Neural cell (in vitro differentiated cells): ENCODE data around the gene CDC5L. TPM values are rescaled to one million over a fixed set of nuclear protein-coding genes. Genes with fewer than 3 reads are reported as not detected.

ENCODE experiments used
- H2AFZ ChIP-seq: fragments of 200-600, 300-800 bp; sonication (generic), shearing (Covaris generic); 2 replicates; pipeline ENCODE4 v1.6.0; 2014; ENCODE audit warnings: low read depth, mild to moderate bottlenecking, antibody characterized with exemption, low read length, moderate library complexity
- H3F3A ChIP-seq: fragments of 200-600 bp; shearing (Covaris generic); 2 replicates; pipeline ENCODE4 v1.6.1; 2016; ENCODE audit warnings: mild to moderate bottlenecking, moderate library complexity, mixed read lengths, antibody characterized with exemption, low read length; ENCODE audit not compliant: insufficient read depth, poor library complexity, severe bottlenecking
- H3K27ac ChIP-seq: fragments of 200-600, 300-800 bp; sonication (generic), shearing (Covaris generic); 2 replicates; pipeline ENCODE4 v1.5.1; 2014; ENCODE audit warnings: mild to moderate bottlenecking, low read length, moderate library complexity
- H3K27me3 ChIP-seq: fragments of 300-800, 200-600 bp; sonication (generic), shearing (Covaris generic); 2 replicates; pipeline ENCODE4 v1.6.0; 2014; ENCODE audit warnings: mild to moderate bottlenecking, low read depth, low read length, moderate library complexity; ENCODE audit not compliant: insufficient read depth
- H3K36me3 ChIP-seq: fragments of 300-800, 200-600 bp; sonication (generic), shearing (Covaris generic); 2 replicates; pipeline ENCODE4 v1.5.1; 2014; ENCODE audit warnings: mild to moderate bottlenecking, antibody characterized with exemption, low read length, moderate library complexity; ENCODE audit not compliant: insufficient read depth
- H3K4me2 ChIP-seq: fragments of 300-800, 200-600 bp; sonication (generic), shearing (Covaris generic); 2 replicates; pipeline ENCODE4 v1.6.0; 2014; ENCODE audit warnings: mild to moderate bottlenecking, low read length
- H3K4me3 ChIP-seq: fragments of 300-800, 200-600 bp; sonication (generic), shearing (Covaris generic); 2 replicates; pipeline ENCODE4 v1.5.1; 2014; ENCODE audit warnings: mild to moderate bottlenecking, low read length, moderate library complexity
- H3K79me2 ChIP-seq: fragments of 200-600 bp; shearing (Covaris generic); replicated peaks from 2 replicates; pipeline ENCODE4 v1.6.0; 2014; ENCODE audit warnings: mild to moderate bottlenecking, low read length, moderate library complexity; ENCODE audit not compliant: insufficient read depth
- H3K9ac ChIP-seq: fragments of 300-800, 200-600 bp; sonication (generic), shearing (Covaris generic); 2 replicates; pipeline ENCODE4 v1.6.1; 2016; ENCODE audit warnings: mild to moderate bottlenecking, low read length, mixed read lengths
- H3K9me2 ChIP-seq: fragments of 200-600 bp; shearing (Covaris generic); 2 replicates; pipeline ENCODE4 v1.6.1; 2016; ENCODE audit warnings: mild to moderate bottlenecking, low read length, mixed read lengths; ENCODE audit not compliant: insufficient read depth
- H3K9me3 ChIP-seq: fragments of 200-600, 300-800 bp; sonication (generic), shearing (Covaris generic); 2 replicates; pipeline ENCODE4 v1.6.1; 2016; ENCODE audit warnings: mild to moderate bottlenecking, mixed run types, low read length, moderate library complexity, mixed read lengths
- H4K20me1 ChIP-seq: fragments of 200-600 bp; shearing (Covaris generic); 2 replicates; pipeline ENCODE4 v1.6.1; 2016; ENCODE audit warnings: mild to moderate bottlenecking, mixed run types; ENCODE audit not compliant: insufficient read depth
- CTCF ChIP-seq: fragments of 450-650 bp; IDR thresholded peaks from 2 replicates; pipeline ENCODE4 v1.5.1; 2014; ENCODE audit warnings: antibody characterized with exemption, mild to moderate bottlenecking, moderate library complexity; ENCODE audit not compliant: poor library complexity, severe bottlenecking
- EP300 ChIP-seq: fragments of 450-650 bp; conservative IDR thresholded peaks from 2 replicates; pipeline ENCODE4 v1.6.1; 2014; ENCODE audit warnings: antibody characterized with exemption, mild to moderate bottlenecking, moderate library complexity; ENCODE audit not compliant: poor library complexity, severe bottlenecking
- EZH2 ChIP-seq: fragments of 200-600, 300-800 bp; shearing (Covaris generic), sonication (generic); IDR thresholded peaks from 2 replicates; pipeline ENCODE4 v1.6.1; 2014; ENCODE audit warnings: antibody characterized with exemption, low read length, borderline replicate concordance, mild to moderate bottlenecking; ENCODE audit not compliant: insufficient read depth, poor library complexity, severe bottlenecking
- MXI1 ChIP-seq: fragments of 450-650 bp; conservative IDR thresholded peaks from 2 replicates; pipeline ENCODE4 v1.6.1; 2014; ENCODE audit warnings: antibody characterized with exemption, mild to moderate bottlenecking; ENCODE audit not compliant: poor library complexity, severe bottlenecking
- POLR2AphosphoS5 ChIP-seq: IDR thresholded peaks from 2 replicates; pipeline ENCODE4 v1.6.1; 2012
- RAD21 ChIP-seq: fragments of 450-650 bp; conservative IDR thresholded peaks from 2 replicates; pipeline ENCODE4 v1.6.1; 2014; ENCODE audit warnings: antibody characterized with exemption, mild to moderate bottlenecking, moderate library complexity
- REST ChIP-seq: IDR thresholded peaks from 2 replicates; pipeline ENCODE4 v1.6.1; 2012; ENCODE audit warnings: borderline replicate concordance
- SMC3 ChIP-seq: fragments of 450-650 bp; conservative IDR thresholded peaks from 2 replicates; pipeline ENCODE4 v1.6.1; 2014; ENCODE audit warnings: antibody characterized with exemption, mild to moderate bottlenecking, moderate library complexity; ENCODE audit not compliant: poor library complexity
- TAF1 ChIP-seq: IDR thresholded peaks from 2 replicates; pipeline ENCODE4 v1.6.1; 2012; ENCODE audit warnings: low read depth
- polyA plus RNA-seq: library from polyadenylated mRNA; depleted of rRNA; stranded (reverse); fragments of >200 nt; gene quantifications from 2 replicates; pipeline ENCODE4 v1.2.3, GENCODE V29; 2014

CDC5L gene
- polyA plus RNA-seq, 1 donor from 2014 or later = 28.9 TPM

DNA sequence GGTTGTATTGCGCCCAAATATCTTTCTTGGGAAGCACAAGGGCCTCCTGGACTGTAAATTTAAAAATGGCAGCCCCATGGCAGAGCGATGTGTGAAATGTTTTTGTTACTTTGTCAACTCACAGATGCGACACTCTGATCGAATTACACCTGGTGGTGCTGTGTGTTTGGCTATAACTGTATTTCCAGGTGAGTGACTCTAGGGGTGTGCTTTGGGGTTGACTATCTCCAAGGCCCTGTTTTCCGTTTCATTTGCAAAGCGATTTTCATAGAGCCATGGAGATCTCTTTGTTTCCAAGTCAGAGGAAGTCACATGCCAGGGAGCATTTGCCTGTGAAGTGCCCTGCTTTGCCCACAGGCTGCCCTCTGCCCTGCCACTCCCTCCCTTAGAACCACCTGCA, 93.5 kb downstream of the CDC5L start:
- H3K4me2 ChIP-seq = no peak overlapping the region
- H3K79me2 ChIP-seq = no peaks in the 10 kb centered on the region
- H3K9me3 ChIP-seq = no peaks in the 10 kb centered on the region
- no peaks in the 10 kb centered on the region for H3K36me3 ChIP-seq
- no peaks in the 10 kb centered on the region for H4K20me1 ChIP-seq
- H3F3A ChIP-seq = no peaks in the 10 kb centered on the region
- no peak overlapping the region for H3K9ac ChIP-seq
- H3K9me2 ChIP-seq = no peaks in the 10 kb centered on the region
- no peaks in the 10 kb centered on the region for H3K27me3 ChIP-seq
- no peak overlapping the region for H2AFZ ChIP-seq
- no peak overlapping the region for H3K4me3 ChIP-seq
- TF ChIP-seq POLR2AphosphoS5 = no peak
- no peak for TF ChIP-seq RAD21
- TF ChIP-seq MXI1 = no peak
- no peak for TF ChIP-seq CTCF
- no peak for TF ChIP-seq SMC3
- TF ChIP-seq TAF1 = no peak
- TF ChIP-seq EZH2 = no peak
- no peak for TF ChIP-seq EP300
- no peak for TF ChIP-seq REST
- no peak overlapping the region for H3K27ac ChIP-seq

GRCh38 chr6:44481760-44482159, 94.3 kb downstream of the CDC5L start:
- H3K9me3 ChIP-seq = no peaks in the 10 kb centered on the region
- no peak overlapping the region for H2AFZ ChIP-seq
- H3F3A ChIP-seq = no peaks in the 10 kb centered on the region
- no peak overlapping the region for H3K4me2 ChIP-seq
- no peaks in the 10 kb centered on the region for H3K27me3 ChIP-seq
- no peaks in the 10 kb centered on the region for H3K9me2 ChIP-seq
- TF ChIP-seq EP300 (no peak), TAF1 (no peak), POLR2AphosphoS5 (no peak), REST (no peak)
- no peak overlapping the region for H3K4me3 ChIP-seq
- no peak overlapping the region for H3K27ac ChIP-seq
- H3K36me3 ChIP-seq = no peaks in the 10 kb centered on the region
- H4K20me1 ChIP-seq = no peaks in the 10 kb centered on the region
- no peak overlapping the region for H3K9ac ChIP-seq
- H3K79me2 ChIP-seq = no peaks in the 10 kb centered on the region
